ENCODE results near the gene CACHD1.

Gene CACHD1

GRCh38 chr1:64469977-64470664 lies at the start of gene CACHD1:
CACHD1 (plus strand) TSS chr1:64470129; CDS start chr1:64470745, 616 bp downstream.
- peak within 1 kb of the TSS; percentile 95 for H3K27ac ChIP-seq (ENCODE audit: low read depth, low read length)
- H3K27me3 ChIP-seq (ENCODE audit: control insufficient read depth, insufficient read depth, low read length) = peaks cover 23% of the 10 kb centered on the region
- H3K36me3 ChIP-seq (ENCODE audit: control insufficient read depth, insufficient read depth, low read length) = peaks cover 3% of the 10 kb centered on the region; the same call in 1 of the 2 replicates
- no peaks in the 10 kb centered on the region for H3K9me3 ChIP-seq (ENCODE audit: control insufficient read depth, insufficient read depth, low read length)
- peaks cover 24% of the 10 kb centered on the region for H3K4me1 ChIP-seq (ENCODE audit: control insufficient read depth, insufficient read depth, low read length)
- peak within 1 kb of the TSS; percentile 95 for H3K4me3 ChIP-seq (ENCODE audit: low read depth, low read length)
- peak within 1 kb of the TSS; percentile 78 for H3K9ac ChIP-seq (ENCODE audit: low read depth, low read length)

GRCh38 chr1:64421377-64421776 lies 48.6 kb upstream of the CACHD1 start:
- no peak overlapping the region for H3K4me3 ChIP-seq (ENCODE audit: low read depth, low read length)
- H3K27me3 ChIP-seq (ENCODE audit: control insufficient read depth, insufficient read depth, low read length) = no peaks in the 10 kb centered on the region
- no peaks in the 10 kb centered on the region for H3K36me3 ChIP-seq (ENCODE audit: control insufficient read depth, insufficient read depth, low read length)
- H3K9me3 ChIP-seq (ENCODE audit: control insufficient read depth, insufficient read depth, low read length) = no peaks in the 10 kb centered on the region
- H3K4me1 ChIP-seq (ENCODE audit: control insufficient read depth, insufficient read depth, low read length) = no peaks in the 10 kb centered on the region
- no peak overlapping the region for H3K27ac ChIP-seq (ENCODE audit: low read depth, low read length)
- no peak overlapping the region for H3K9ac ChIP-seq (ENCODE audit: low read depth, low read length)

GRCh38 chr1:64423526-64423925 lies 46.4 kb upstream of the CACHD1 start:
- Histone ChIP-seq H3K9ac (ENCODE audit: low read depth, low read length) (no peak overlapping the region), H3K4me3 (ENCODE audit: low read depth, low read length) (no peak overlapping the region), H3K9me3 (ENCODE audit: control insufficient read depth, insufficient read depth, low read length) (no peaks in the 10 kb centered on the region), H3K27me3 (ENCODE audit: control insufficient read depth, insufficient read depth, low read length) (no peaks in the 10 kb centered on the region), H3K4me1 (ENCODE audit: control insufficient read depth, insufficient read depth, low read length) (no peaks in the 10 kb centered on the region), H3K27ac (ENCODE audit: low read depth, low read length) (no peak overlapping the region), H3K36me3 (ENCODE audit: control insufficient read depth, insufficient read depth, low read length) (no peaks in the 10 kb centered on the region)

- Histone ChIP-seq H3K4me1 (ENCODE audit: control insufficient read depth, insufficient read depth, low read length) (no peaks in the 10 kb centered on the region), H3K27me3 (ENCODE audit: control insufficient read depth, insufficient read depth, low read length) (no peaks in the 10 kb centered on the region), H3K36me3 (ENCODE audit: control insufficient read depth, insufficient read depth, low read length) (no peaks in the 10 kb centered on the region), H3K9ac (ENCODE audit: low read depth, low read length) (no peak overlapping the region), H3K27ac (ENCODE audit: low read depth, low read length) (no peak overlapping the region), H3K9me3 (ENCODE audit: control insufficient read depth, insufficient read depth, low read length) (no peaks in the 10 kb centered on the region), H3K4me3 (ENCODE audit: low read depth, low read length) (no peak overlapping the region)
Measured at GRCh38 chr1:64424412-64424811, 45.5 kb upstream of the CACHD1 start.

GRCh38 chr1:64425521-64425920 lies 44.4 kb upstream of the CACHD1 start:
- Histone ChIP-seq H3K4me3 (ENCODE audit: low read depth, low read length) (no peak overlapping the region), H3K27ac (ENCODE audit: low read depth, low read length) (no peak overlapping the region), H3K36me3 (ENCODE audit: control insufficient read depth, insufficient read depth, low read length) (no peaks in the 10 kb centered on the region), H3K9me3 (ENCODE audit: control insufficient read depth, insufficient read depth, low read length) (no peaks in the 10 kb centered on the region), H3K4me1 (ENCODE audit: control insufficient read depth, insufficient read depth, low read length) (no peaks in the 10 kb centered on the region), H3K27me3 (ENCODE audit: control insufficient read depth, insufficient read depth, low read length) (no peaks in the 10 kb centered on the region), H3K9ac (ENCODE audit: low read depth, low read length) (no peak overlapping the region)

GRCh38 chr1:64426681-64427080 lies 43.2 kb upstream of the CACHD1 start:
- H3K27ac ChIP-seq (ENCODE audit: low read depth, low read length) = no peak overlapping the region
- H3K9ac ChIP-seq (ENCODE audit: low read depth, low read length) = no peak overlapping the region
- H3K4me1 ChIP-seq (ENCODE audit: control insufficient read depth, insufficient read depth, low read length) = no peaks in the 10 kb centered on the region
- H3K9me3 ChIP-seq (ENCODE audit: control insufficient read depth, insufficient read depth, low read length) = no peaks in the 10 kb centered on the region
- no peaks in the 10 kb centered on the region for H3K36me3 ChIP-seq (ENCODE audit: control insufficient read depth, insufficient read depth, low read length)
- H3K27me3 ChIP-seq (ENCODE audit: control insufficient read depth, insufficient read depth, low read length) = no peaks in the 10 kb centered on the region
- no peak overlapping the region for H3K4me3 ChIP-seq (ENCODE audit: low read depth, low read length)

- no peaks in the 10 kb centered on the region for H3K36me3 ChIP-seq (ENCODE audit: control insufficient read depth, insufficient read depth, low read length)
- H3K4me1 ChIP-seq (ENCODE audit: control insufficient read depth, insufficient read depth, low read length) = no peaks in the 10 kb centered on the region
- no peak overlapping the region for H3K27ac ChIP-seq (ENCODE audit: low read depth, low read length)
- H3K9me3 ChIP-seq (ENCODE audit: control insufficient read depth, insufficient read depth, low read length) = no peaks in the 10 kb centered on the region
- H3K9ac ChIP-seq (ENCODE audit: low read depth, low read length) = no peak overlapping the region
- H3K27me3 ChIP-seq (ENCODE audit: control insufficient read depth, insufficient read depth, low read length) = no peaks in the 10 kb centered on the region
- H3K4me3 ChIP-seq (ENCODE audit: low read depth, low read length) = no peak overlapping the region
Measured at GRCh38 chr1:64427879-64428278, 42.0 kb upstream of the CACHD1 start.

- no peaks in the 10 kb centered on the region for H3K36me3 ChIP-seq (ENCODE audit: control insufficient read depth, insufficient read depth, low read length)
- no peak overlapping the region for H3K27ac ChIP-seq (ENCODE audit: low read depth, low read length)
- no peak overlapping the region for H3K9ac ChIP-seq (ENCODE audit: low read depth, low read length)
- peaks cover 4% of the 10 kb centered on the region; the same call in 1 of the 2 replicates for H3K4me1 ChIP-seq (ENCODE audit: control insufficient read depth, insufficient read depth, low read length)
- H3K9me3 ChIP-seq (ENCODE audit: control insufficient read depth, insufficient read depth, low read length) = no peaks in the 10 kb centered on the region
- H3K27me3 ChIP-seq (ENCODE audit: control insufficient read depth, insufficient read depth, low read length) = no peaks in the 10 kb centered on the region; the same call in 1 of the 2 replicates
- no peak overlapping the region for H3K4me3 ChIP-seq (ENCODE audit: low read depth, low read length)
Measured at GRCh38 chr1:64433308-64433707, 36.6 kb upstream of the CACHD1 start.

GRCh38 chr1:64433747-64434146 lies 36.2 kb upstream of the CACHD1 start:
- no peak overlapping the region for H3K4me3 ChIP-seq (ENCODE audit: low read depth, low read length)

GRCh38 chr1:64435000-64435399 lies 34.9 kb upstream of the CACHD1 start:
- peaks cover 4% of the 10 kb centered on the region; the same call in 1 of the 2 replicates for H3K4me1 ChIP-seq (ENCODE audit: control insufficient read depth, insufficient read depth, low read length)
- H3K9ac ChIP-seq (ENCODE audit: low read depth, low read length) = no peak overlapping the region
- H3K9me3 ChIP-seq (ENCODE audit: control insufficient read depth, insufficient read depth, low read length) = no peaks in the 10 kb centered on the region
- no peaks in the 10 kb centered on the region for H3K36me3 ChIP-seq (ENCODE audit: control insufficient read depth, insufficient read depth, low read length)
- H3K4me3 ChIP-seq (ENCODE audit: low read depth, low read length) = no peak overlapping the region
- no peaks in the 10 kb centered on the region; the same call in 1 of the 2 replicates for H3K27me3 ChIP-seq (ENCODE audit: control insufficient read depth, insufficient read depth, low read length)
- H3K27ac ChIP-seq (ENCODE audit: low read depth, low read length) = no peak overlapping the region

More at GRCh38 chr1:64433747-64434146, 36.2 kb upstream of the CACHD1 start:
- Histone ChIP-seq H3K36me3 (ENCODE audit: control insufficient read depth, insufficient read depth, low read length) (no peaks in the 10 kb centered on the region), H3K27ac (ENCODE audit: low read depth, low read length) (no peak overlapping the region), H3K9me3 (ENCODE audit: control insufficient read depth, insufficient read depth, low read length) (no peaks in the 10 kb centered on the region), H3K9ac (ENCODE audit: low read depth, low read length) (no peak overlapping the region), H3K4me1 (ENCODE audit: control insufficient read depth, insufficient read depth, low read length) (peaks cover 4% of the 10 kb centered on the region; the same call in 1 of the 2 replicates), H3K27me3 (ENCODE audit: control insufficient read depth, insufficient read depth, low read length) (no peaks in the 10 kb centered on the region; the same call in 1 of the 2 replicates)

- Histone ChIP-seq H3K4me1 (ENCODE audit: control insufficient read depth, insufficient read depth, low read length) (peaks cover 4% of the 10 kb centered on the region; the same call in 1 of the 2 replicates), H3K9me3 (ENCODE audit: control insufficient read depth, insufficient read depth, low read length) (no peaks in the 10 kb centered on the region), H3K4me3 (ENCODE audit: low read depth, low read length) (no peak overlapping the region), H3K9ac (ENCODE audit: low read depth, low read length) (no peak overlapping the region), H3K36me3 (ENCODE audit: control insufficient read depth, insufficient read depth, low read length) (no peaks in the 10 kb centered on the region), H3K27me3 (ENCODE audit: control insufficient read depth, insufficient read depth, low read length) (no peaks in the 10 kb centered on the region; the same call in 1 of the 2 replicates), H3K27ac (ENCODE audit: low read depth, low read length) (no peak overlapping the region)
Measured at GRCh38 chr1:64437453-64437852, 32.5 kb upstream of the CACHD1 start.

Data from HUES48 (cell line).